ENCODE results near the gene RNASEL. TPM values are rescaled to one million over a fixed set of nuclear protein-coding genes. Genes with fewer than 3 reads are reported as not detected.
"Not testable (repeated sequence)": the region's sequence is repeated elsewhere in the genome, so short reads cannot be mapped to it uniquely, and the experiment has no call there.

RNASEL gene
- polyA plus RNA-seq, 2 of the 4 experiments (the other 2 are of a cell fraction), result 1.9 to 4.1 TPM

GRCh38 chr1:182634306-182635072, 45.4 kb upstream of the RNASEL start:
- H3K27ac ChIP-seq, result no peak overlapping the region
- no peak for DNase-seq (ENCODE audit: low read depth in 1 of 2, low spot score in 1 of 2)
- TF ChIP-seq TP53 (CRISPR knock-in tag; IDR thresholded peaks at IDR 0.05), result no peak
- no peak for TF ChIP-seq EHMT2 (IDR thresholded peaks at IDR 0.05; ENCODE audit: low read depth)
- H3K4me1 ChIP-seq, result no peaks in the 10 kb centered on the region
- peak in 1 of 2 experiments; percentile 30; a peak in 1 of 6 replicates for ATAC-seq
- no peak overlapping the region for H3K4me3 ChIP-seq
- H3K4me2 ChIP-seq, result no peak overlapping the region
- CTCF ChIA-PET, result interaction anchor here (1.4 kb wide), 1 partner anchor 34 kb away, joined by 3 read pairs; no protein-coding TSS in a partner anchor
- FAIRE-seq, result no peak
- POLR2A ChIA-PET, result no interaction called here
- H3K9me3 ChIP-seq, result no peaks in the 10 kb centered on the region
- whole genome bisulfite sequencing (ENCODE audit: missing lambda C conversion rate), result 72% methylated on average over 9 of the region's 9 CpGs

GRCh38 chr1:182633657-182634281, 44.7 kb upstream of the RNASEL start:
- Histone ChIP-seq H3K9me3 (no peaks in the 10 kb centered on the region), H3K4me3 (no peak overlapping the region), H3K4me2 (no peak overlapping the region), H3K4me1 (no peaks in the 10 kb centered on the region), H3K27ac (no peak overlapping the region)
- ATAC-seq (no peak), DNase-seq (ENCODE audit: low read depth in 1 of 2, low spot score in 1 of 2) (no peak), FAIRE-seq (no peak)
- 78% methylated on average over 11 of the region's 11 CpGs for WGBS (ENCODE audit: missing lambda C conversion rate)
- CTCF ChIA-PET, result no interaction called here
- POLR2A ChIA-PET, result no interaction called here
- TF ChIP-seq HOXB13 (CRISPR knock-in tag; IDR thresholded peaks at IDR 0.05; ENCODE audit: low read depth), result no peak

- ATAC-seq, result no peak
- no peak overlapping the region for H3K27ac ChIP-seq
- no peaks in the 10 kb centered on the region for H3K9me3 ChIP-seq
- ChIA-PET POLR2A (no interaction called here), CTCF (no interaction called here)
- H3K4me2 ChIP-seq, result no peak overlapping the region
- H3K4me1 ChIP-seq, result no peaks in the 10 kb centered on the region
- DNase-seq (ENCODE audit: low read depth in 1 of 2, low spot score in 1 of 2), result no peak
- no peak for FAIRE-seq
- H3K4me3 ChIP-seq, result no peak overlapping the region
- no peak for TF ChIP-seq FOXS1 (CRISPR knock-in tag; IDR thresholded peaks at IDR 0.05)
- no peak for TF ChIP-seq SMC3 (IDR thresholded peaks at IDR 0.05)
- TF ChIP-seq HOXA7 (CRISPR knock-in tag; IDR thresholded peaks at IDR 0.05), result no peak
- TF ChIP-seq, protein P1, sequence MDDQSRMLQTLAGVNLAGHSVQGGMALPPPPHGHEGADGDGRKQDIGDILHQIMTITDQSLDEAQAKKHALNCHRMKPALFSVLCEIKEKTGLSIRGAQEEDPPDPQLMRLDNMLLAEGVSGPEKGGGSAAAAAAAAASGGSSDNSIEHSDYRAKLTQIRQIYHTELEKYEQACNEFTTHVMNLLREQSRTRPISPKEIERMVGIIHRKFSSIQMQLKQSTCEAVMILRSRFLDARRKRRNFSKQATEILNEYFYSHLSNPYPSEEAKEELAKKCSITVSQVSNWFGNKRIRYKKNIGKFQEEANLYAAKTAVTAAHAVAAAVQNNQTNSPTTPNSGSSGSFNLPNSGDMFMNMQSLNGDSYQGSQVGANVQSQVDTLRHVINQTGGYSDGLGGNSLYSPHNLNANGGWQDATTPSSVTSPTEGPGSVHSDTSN (IDR thresholded peaks at IDR 0.05), result no peak
- no peak for TF ChIP-seq HOXB13 (CRISPR knock-in tag; IDR thresholded peaks at IDR 0.05; ENCODE audit: low read depth)
- TF ChIP-seq CTCF (IDR thresholded peaks at IDR 0.05), result no peak
- TF ChIP-seq, protein P2, sequence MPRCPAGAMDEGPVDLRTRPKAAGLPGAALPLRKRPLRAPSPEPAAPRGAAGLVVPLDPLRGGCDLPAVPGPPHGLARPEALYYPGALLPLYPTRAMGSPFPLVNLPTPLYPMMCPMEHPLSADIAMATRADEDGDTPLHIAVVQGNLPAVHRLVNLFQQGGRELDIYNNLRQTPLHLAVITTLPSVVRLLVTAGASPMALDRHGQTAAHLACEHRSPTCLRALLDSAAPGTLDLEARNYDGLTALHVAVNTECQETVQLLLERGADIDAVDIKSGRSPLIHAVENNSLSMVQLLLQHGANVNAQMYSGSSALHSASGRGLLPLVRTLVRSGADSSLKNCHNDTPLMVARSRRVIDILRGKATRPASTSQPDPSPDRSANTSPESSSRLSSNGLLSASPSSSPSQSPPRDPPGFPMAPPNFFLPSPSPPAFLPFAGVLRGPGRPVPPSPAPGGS (IDR thresholded peaks at IDR 0.05), result no peak
- no peak for TF ChIP-seq HEYL (CRISPR knock-in tag; IDR thresholded peaks at IDR 0.05)
- no peak for TF ChIP-seq CBX8 (IDR thresholded peaks at IDR 0.05)
- TF ChIP-seq TFCP2L1 (CRISPR knock-in tag; IDR thresholded peaks at IDR 0.05), result no peak
- TF ChIP-seq EHF (CRISPR knock-in tag; IDR thresholded peaks at IDR 0.05), result no peak
- no peak for TF ChIP-seq GATA3 (IDR thresholded peaks at IDR 0.05; ENCODE audit: borderline replicate concordance)
- TF ChIP-seq CBX2 (IDR thresholded peaks at IDR 0.05; ENCODE audit: borderline replicate concordance, low read depth), result no peak
- TF ChIP-seq RAD21 (conservative IDR thresholded peaks at IDR 0.05 in 1 of 2, IDR thresholded peaks at IDR 0.05 in 1 of 2), result no peak
- no peak for TF ChIP-seq ESRRA (IDR thresholded peaks at IDR 0.05; ENCODE audit: borderline replicate concordance, low read length)
These were observed 44.0 kb upstream of the RNASEL start for GRCh38 chr1:182633031-182633430.

- H3K4me2 ChIP-seq; CTCF ChIA-PET; H3K27ac ChIP-seq; H3K4me3 ChIP-seq; H3K9me3 ChIP-seq; FAIRE-seq; DNase-seq (ENCODE audit: low read depth in 1 of 2, low spot score in 1 of 2); H3K4me1 ChIP-seq; ATAC-seq; POLR2A ChIA-PET: not testable (repeated sequence)
- 67% methylated on average over 12 of the region's 12 CpGs for WGBS (ENCODE audit: missing lambda C conversion rate)
These were observed 43.4 kb upstream of the RNASEL start for GRCh38 chr1:182632441-182632857.
